ENCODE measurements around the gene LCN12. TPM values are rescaled to one million over a fixed set of nuclear protein-coding genes. Genes with fewer than 3 reads are reported as not detected.

Gene LCN12
- total RNA-seq, 2 experiments from 2014 or later: 1.3 to 2.1 TPM

DNA sequence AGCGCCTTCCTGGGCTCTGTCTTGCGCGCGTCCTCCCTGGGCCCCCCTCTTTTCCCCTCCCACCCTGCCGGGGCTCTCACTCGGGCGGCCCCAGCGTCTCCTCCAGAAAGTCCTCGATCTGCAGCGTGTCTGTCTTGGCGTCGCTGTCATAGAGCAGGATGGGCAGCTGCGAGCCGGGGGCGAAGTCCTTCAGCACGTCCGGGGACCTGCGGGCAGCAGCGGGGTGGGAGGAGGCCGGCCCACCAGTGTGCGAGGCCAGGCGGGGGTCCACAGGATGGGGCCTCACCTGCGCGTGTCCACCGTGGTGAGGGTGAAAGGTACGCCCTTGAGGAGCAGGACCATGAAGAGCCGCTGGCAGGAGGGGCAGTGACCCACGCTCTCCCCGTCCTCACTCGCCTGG is 43.3 kb downstream of the LCN12 start:
- Mint-ChIP-seq H3K36me3 (ENCODE audit: low read depth) (peaks cover 6% of the 10 kb centered on the region), H3K9me3 (no peaks in the 10 kb centered on the region), H3K4me3 (no peak overlapping the region), H3K4me1 (ENCODE audit: low read depth) (peaks cover 46% of the 10 kb centered on the region), H3K27me3 (peaks cover 5% of the 10 kb centered on the region), H3K27ac (no peak overlapping the region)
- ChIA-PET POLR2A (interaction anchor here (0.6 kb wide), 1 partner anchor 1118 kb away, joined by 3 read pairs; no protein-coding TSS in a partner anchor), CTCF (interaction anchor here (1.3 to 2.5 kb wide), 3 partner anchors 33 to 47 kb away, joined by 7 to 13 read pairs (median 11); partner anchors contain the start of gene ABCA2)
- intact Hi-C loops (cut with micrococcal nuclease): no loop called here
- DNase-seq (no peak), ATAC-seq (no peak)
- TF ChIP-seq, protein P1, sequence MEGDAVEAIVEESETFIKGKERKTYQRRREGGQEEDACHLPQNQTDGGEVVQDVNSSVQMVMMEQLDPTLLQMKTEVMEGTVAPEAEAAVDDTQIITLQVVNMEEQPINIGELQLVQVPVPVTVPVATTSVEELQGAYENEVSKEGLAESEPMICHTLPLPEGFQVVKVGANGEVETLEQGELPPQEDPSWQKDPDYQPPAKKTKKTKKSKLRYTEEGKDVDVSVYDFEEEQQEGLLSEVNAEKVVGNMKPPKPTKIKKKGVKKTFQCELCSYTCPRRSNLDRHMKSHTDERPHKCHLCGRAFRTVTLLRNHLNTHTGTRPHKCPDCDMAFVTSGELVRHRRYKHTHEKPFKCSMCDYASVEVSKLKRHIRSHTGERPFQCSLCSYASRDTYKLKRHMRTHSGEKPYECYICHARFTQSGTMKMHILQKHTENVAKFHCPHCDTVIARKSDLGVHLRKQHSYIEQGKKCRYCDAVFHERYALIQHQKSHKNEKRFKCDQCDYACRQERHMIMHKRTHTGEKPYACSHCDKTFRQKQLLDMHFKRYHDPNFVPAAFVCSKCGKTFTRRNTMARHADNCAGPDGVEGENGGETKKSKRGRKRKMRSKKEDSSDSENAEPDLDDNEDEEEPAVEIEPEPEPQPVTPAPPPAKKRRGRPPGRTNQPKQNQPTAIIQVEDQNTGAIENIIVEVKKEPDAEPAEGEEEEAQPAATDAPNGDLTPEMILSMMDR (IDR thresholded peaks at IDR 0.05): no peak

DNA sequence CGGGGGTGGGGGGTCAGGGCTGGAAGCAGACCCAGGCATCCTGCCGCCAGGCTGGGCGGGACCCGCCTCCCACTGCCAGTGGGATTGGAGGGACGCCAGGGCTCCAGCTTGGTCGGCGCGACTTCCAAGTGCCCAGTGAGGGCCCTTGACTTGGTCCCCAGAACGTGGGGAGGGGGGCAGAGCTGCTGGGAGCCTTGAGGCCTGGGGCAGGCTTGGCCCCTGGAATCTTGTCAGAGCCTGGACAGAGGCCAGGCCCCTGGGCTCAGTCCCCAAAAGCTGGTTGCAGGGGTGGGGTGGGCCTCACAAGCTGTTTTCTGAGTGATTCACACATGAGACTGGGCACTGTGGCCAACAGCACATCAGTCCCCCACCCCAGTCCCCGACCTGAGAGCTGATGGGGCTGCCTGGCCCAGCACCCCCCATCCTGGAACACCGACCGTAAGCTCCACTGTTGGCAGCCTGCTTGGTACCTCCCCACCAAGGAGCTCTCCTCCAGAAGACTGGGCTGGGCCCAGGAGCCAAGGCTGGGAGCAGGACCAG is 43.8 kb downstream of the LCN12 start:
- Mint-ChIP-seq H3K9me3 (no peaks in the 10 kb centered on the region), H3K4me3 (no peak overlapping the region), H3K27ac (peak overlapping the region; percentile 49), H3K36me3 (ENCODE audit: low read depth) (peaks cover 6% of the 10 kb centered on the region), H3K4me1 (ENCODE audit: low read depth) (peaks cover 51% of the 10 kb centered on the region), H3K27me3 (peaks cover 5% of the 10 kb centered on the region)
- POLR2A ChIA-PET: interaction anchor here (0.6 to 0.7 kb wide), 2 partner anchors 9 to 1119 kb away, joined by 3 read pairs; no protein-coding TSS in a partner anchor
- no peak for DNase-seq
- TF ChIP-seq, protein P1 (IDR thresholded peaks at IDR 0.05): no peak
- CTCF ChIA-PET: interaction anchor here (1.3 to 2.5 kb wide), 3 partner anchors 33 to 48 kb away, joined by 7 to 13 read pairs (median 11); partner anchors contain the start of gene ABCA2
- ATAC-seq: no peak
- intact Hi-C loops (cut with micrococcal nuclease): no loop called here

DNA sequence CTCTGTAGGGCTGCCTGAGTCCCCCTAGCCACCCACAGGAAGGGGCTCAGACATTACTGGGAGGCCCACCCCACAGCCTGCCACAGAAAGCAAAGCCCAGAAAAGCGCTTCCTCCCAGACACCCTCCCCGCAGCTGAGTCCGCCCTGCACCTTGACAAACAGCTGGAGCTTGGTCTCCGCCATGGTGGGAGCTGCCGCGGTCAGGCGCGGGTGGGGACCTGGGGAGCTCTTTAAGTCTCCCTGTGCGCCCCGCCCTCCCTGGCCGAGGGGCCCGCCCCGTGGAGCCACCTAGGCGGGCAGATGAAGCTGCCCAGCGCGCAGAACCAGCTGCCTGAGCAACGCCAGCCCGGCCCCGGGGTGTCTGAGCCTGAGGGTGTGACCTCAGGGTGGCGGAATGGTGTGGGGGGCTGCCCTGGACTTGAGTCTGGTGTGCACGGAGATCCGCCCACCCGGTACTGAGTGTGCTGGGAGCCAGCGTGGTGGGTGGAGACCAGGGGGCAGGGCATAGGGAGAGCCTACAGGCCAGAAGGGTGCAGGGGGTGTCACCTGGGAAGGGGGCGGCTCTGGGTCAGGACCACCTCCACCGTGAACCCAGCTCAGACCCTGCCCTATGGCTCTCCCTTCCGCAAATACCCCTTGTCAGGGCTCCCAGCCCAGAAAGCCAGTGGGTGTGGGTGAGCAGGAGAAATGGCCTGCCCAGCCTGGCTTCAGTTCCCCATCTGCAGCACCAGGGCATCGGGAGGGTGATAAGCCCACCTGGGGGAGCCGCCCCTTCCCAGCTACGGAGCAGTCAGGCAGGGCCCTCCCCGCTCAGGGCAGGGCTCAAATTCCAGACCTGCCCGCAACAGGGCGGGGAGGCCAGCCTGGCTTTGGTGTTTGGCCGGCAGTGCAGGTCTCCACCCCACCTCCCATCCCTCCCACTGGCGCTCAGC is 44.6 kb downstream of the LCN12 start, which contains the start of gene CLIC3:
TSS of gene CLIC3 (minus strand) at position 208 of the 932 bp plus-strand sequence. CDS start at position 183, 25 bp downstream.
- intact Hi-C loops (cut with micrococcal nuclease): no loop called here
- peak within 1 kb of the TSS; percentile 49 for H3K27ac Mint-ChIP-seq
- H3K4me3 Mint-ChIP-seq: no peak within 1 kb of the TSS
- POLR2A ChIA-PET: interaction anchor here (0.7 to 2.3 kb wide), 2 partner anchors 8 to 95 kb away, joined by 3 to 5 read pairs; no protein-coding TSS in a partner anchor
- TF ChIP-seq, protein P1 (IDR thresholded peaks at IDR 0.05): no peak
- peaks cover 5% of the 10 kb centered on the region for H3K27me3 Mint-ChIP-seq
- ATAC-seq (no peak), DNase-seq (peak; percentile 66)
- H3K36me3 Mint-ChIP-seq (ENCODE audit: low read depth): peaks cover 6% of the 10 kb centered on the region
- peaks cover 47% of the 10 kb centered on the region for H3K4me1 Mint-ChIP-seq (ENCODE audit: low read depth)
- H3K9me3 Mint-ChIP-seq: no peaks in the 10 kb centered on the region
- CTCF ChIA-PET: interaction anchor here (1.3 to 2.5 kb wide), 3 partner anchors 32 to 49 kb away, joined by 7 to 13 read pairs (median 11); partner anchors contain the start of gene ABCA2

DNA sequence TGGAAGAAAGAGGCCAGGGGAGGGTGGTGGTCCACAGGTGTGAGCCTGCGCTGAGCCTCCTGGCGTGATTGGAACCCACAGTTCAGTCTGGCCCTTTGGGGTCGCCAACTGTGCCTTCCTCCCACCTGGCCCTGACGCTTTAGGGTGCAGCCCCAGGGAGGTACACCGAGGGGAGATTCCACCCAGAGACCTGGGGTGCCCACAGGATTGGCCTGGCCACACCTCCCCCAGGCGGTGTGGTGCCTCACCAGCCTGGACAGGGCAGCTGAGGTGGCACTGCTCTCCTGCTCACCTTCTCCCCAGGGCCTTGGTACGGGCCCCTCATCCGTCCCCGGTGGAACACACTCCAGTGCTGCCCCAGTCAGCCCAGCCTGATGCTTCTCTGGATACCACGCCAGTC is 45.3 kb downstream of the LCN12 start:
- no peak for DNase-seq
- H3K36me3 Mint-ChIP-seq (ENCODE audit: low read depth): peaks cover 6% of the 10 kb centered on the region
- CTCF ChIA-PET: interaction anchor here (2.5 kb wide), 1 partner anchor 31 kb away, joined by 13 read pairs; the partner anchor contains the start of gene ABCA2
- intact Hi-C loops (cut with micrococcal nuclease): no loop called here
- no peak overlapping the region for H3K4me3 Mint-ChIP-seq
- no peaks in the 10 kb centered on the region for H3K9me3 Mint-ChIP-seq
- H3K27ac Mint-ChIP-seq: peak overlapping the region; percentile 53
- POLR2A ChIA-PET: interaction anchor here (2.3 kb wide), 1 partner anchor 96 kb away, joined by 5 read pairs; no protein-coding TSS in a partner anchor
- TF ChIP-seq, protein P1 (IDR thresholded peaks at IDR 0.05): no peak
- ATAC-seq: no peak
- H3K27me3 Mint-ChIP-seq: peaks cover 5% of the 10 kb centered on the region
- H3K4me1 Mint-ChIP-seq (ENCODE audit: low read depth): peaks cover 46% of the 10 kb centered on the region
